GM18870 (cell line): ENCODE data around the gene OSTF1.

Source experiments
- ATAC-seq: cut with Tn5 transposase; IDR thresholded peaks from one replicate; pipeline ENCODE4 v1.9.1; 2021; ENCODE audit warnings: moderate library complexity; ENCODE audit not compliant: unreplicated experiment

The OSTF1 gene

GRCh38 chr9:75161116-75161857 is 73.0 kb downstream of the OSTF1 start:
- no peak for ATAC-seq

- ATAC-seq, result no peak
These were observed 75.5 kb downstream of the OSTF1 start for GRCh38 chr9:75163764-75164163.

- no peak for ATAC-seq
These were observed 76.3 kb downstream of the OSTF1 start for GRCh38 chr9:75164573-75164972.

GRCh38 chr9:75167281-75167680 is 79.0 kb downstream of the OSTF1 start:
- no peak for ATAC-seq

GRCh38 chr9:75168270-75169178 is 80.2 kb downstream of the OSTF1 start:
- ATAC-seq, result no peak

GRCh38 chr9:75169623-75170022 is 81.3 kb downstream of the OSTF1 start:
- no peak for ATAC-seq

GRCh38 chr9:75170898-75171360 is 82.6 kb downstream of the OSTF1 start:
- ATAC-seq, result no peak

- no peak for ATAC-seq
These were observed 87.1 kb downstream of the OSTF1 start for GRCh38 chr9:75175395-75175794.

GRCh38 chr9:75176037-75176436 is 87.7 kb downstream of the OSTF1 start:
- ATAC-seq, result no peak

- ATAC-seq, result no peak
These were observed 93.4 kb downstream of the OSTF1 start for GRCh38 chr9:75181750-75182149.

GRCh38 chr9:75183306-75183705 is 95.0 kb downstream of the OSTF1 start:
- ATAC-seq, result no peak

- ATAC-seq, result no peak
These were observed 96.2 kb downstream of the OSTF1 start for GRCh38 chr9:75184471-75184870.

GRCh38 chr9:75185585-75186170 is 97.4 kb downstream of the OSTF1 start:
- peak; percentile 66 for ATAC-seq

- ATAC-seq, result no peak
These were observed 98.6 kb downstream of the OSTF1 start for GRCh38 chr9:75186767-75187380.

- no peak for ATAC-seq
These were observed 100.4 kb downstream of the OSTF1 start for GRCh38 chr9:75188756-75189155.

GRCh38 chr9:75190762-75191161 is 102.4 kb downstream of the OSTF1 start:
- ATAC-seq, result no peak
